SK-N-SH (cell line): Measurements from ENCODE around the gene BIRC6. TPM values are rescaled to one million over a fixed set of nuclear protein-coding genes. Genes with fewer than 3 reads are reported as not detected.
"Not testable (repeated sequence)": the region's sequence is repeated elsewhere in the genome, so short reads cannot be mapped to it uniquely, and the experiment has no call there.

ENCODE experiments used
- CTCF ChIA-PET: fragments of 300-600, 350-600 bp; formaldehyde crosslinking; extraction: SDS; loops from one replicate; lab custom pipeline; 2021; lab: Yijun Ruan, JAX
- POLR2A ChIA-PET: fragments of 350-600 bp; sonication (Branson Sonifier 250); formaldehyde crosslinking; extraction: SDS; loops from one replicate; lab custom pipeline; 2020; ENCODE audit warnings: antibody characterized with exemption, inconsistent platforms; lab: Yijun Ruan, JAX
- DNase-seq: peaks from one replicate; pipeline ENCODE4 v3.0.0; 2012
- H2AFZ ChIP-seq: fragments of 200-600 bp; sonication (generic); 2 replicates; pipeline ENCODE4 v1.8.1; 2016; ENCODE audit warnings: antibody characterized with exemption, mild to moderate bottlenecking, low read depth
- H3F3A ChIP-seq: fragments of 200-600 bp; sonication (generic); replicated peaks from 2 replicates; pipeline ENCODE3; 2016; ENCODE audit warnings: antibody characterized with exemption, mild to moderate bottlenecking; ENCODE audit not compliant: insufficient read depth
- H3K27ac ChIP-seq, 2 experiments: fragments of 200-500 bp in 1 of 2; fragments of 200-600 bp in 1 of 2; sonication (Bioruptor generic) in 1 of 2; sonication (generic), shearing (Covaris generic) in 1 of 2; 2 replicates each; pipeline versions ENCODE4 v1.5.1 to v1.6.1; 2014 to 2016; ENCODE audit warnings: low read depth in 2 of 2, inconsistent platforms in 1 of 2, low read length in 1 of 2, mild to moderate bottlenecking in 1 of 2, mixed read lengths in 1 of 2
- H3K27me3 ChIP-seq: fragments of 200-600 bp; sonication (generic), shearing (Covaris generic); 2 replicates; pipeline ENCODE4 v1.6.1; 2016; ENCODE audit warnings: mixed run types; ENCODE audit not compliant: insufficient read depth
- H3K36me3 ChIP-seq, 2 experiments: fragments of 200-500 bp in 1 of 2; fragments of 200-600 bp in 1 of 2; sonication (Bioruptor generic) in 1 of 2; sonication (generic) in 1 of 2; replicated peaks in 1 of 2; 2 replicates each; pipeline versions ENCODE3 to v1.5.1; 2014 to 2016; ENCODE audit warnings: low read length in 1 of 2, mild to moderate bottlenecking in 1 of 2; ENCODE audit not compliant: insufficient read depth in 2 of 2, control insufficient read depth in 1 of 2
- H3K4me1 ChIP-seq, 2 experiments: fragments of 200-500 bp in 1 of 2; fragments of 200-600 bp in 1 of 2; sonication (Bioruptor generic) in 1 of 2; sonication (generic), shearing (Covaris generic) in 1 of 2; 2 replicates each; pipeline versions ENCODE4 v1.5.1 to v1.6.1; 2014 to 2016; ENCODE audit warnings: low read depth in 1 of 2, low read length in 1 of 2, mixed run types in 1 of 2; ENCODE audit not compliant: insufficient read depth in 2 of 2, control insufficient read depth in 1 of 2
- H3K4me2 ChIP-seq: fragments of 200-600 bp; sonication (generic), shearing (Covaris generic); 2 replicates; pipeline ENCODE4 v1.6.1; 2017; ENCODE audit warnings: mixed run types
- H3K4me3 ChIP-seq, 2 experiments: fragments of 200-500 bp in 1 of 2; fragments of 200-600 bp in 1 of 2; sonication (Bioruptor generic) in 1 of 2; sonication (generic), shearing (Covaris generic) in 1 of 2; 2 replicates each; pipeline versions ENCODE4 v1.5.1 to v1.8.1; 2014 to 2016; ENCODE audit warnings: low read depth in 2 of 2, inconsistent platforms in 1 of 2, low read length in 1 of 2, mild to moderate bottlenecking in 1 of 2, mixed read lengths in 1 of 2, moderate library complexity in 1 of 2
- H3K79me2 ChIP-seq: fragments of 200-600 bp; sonication (generic); 2 replicates; pipeline ENCODE4 v1.8.1; 2017; ENCODE audit warnings: mild to moderate bottlenecking; ENCODE audit not compliant: insufficient read depth
- H3K9ac ChIP-seq: fragments of 200-600 bp; sonication (generic); 2 replicates; pipeline ENCODE4 v1.6.1; 2017; ENCODE audit warnings: mixed run types
- H3K9me2 ChIP-seq: fragments of 200-600 bp; sonication (generic); 2 replicates; pipeline ENCODE4 v1.6.1; 2017; ENCODE audit warnings: mixed run types
- H3K9me3 ChIP-seq: fragments of 200-600 bp; sonication (generic); 2 replicates; pipeline ENCODE4 v1.6.1; 2017; ENCODE audit warnings: mixed run types, mild to moderate bottlenecking, moderate library complexity
- H4K20me1 ChIP-seq: fragments of 200-600 bp; sonication (generic); 2 replicates; pipeline ENCODE4 v1.6.1; 2017; ENCODE audit warnings: mild to moderate bottlenecking, mixed run types; ENCODE audit not compliant: insufficient read depth
- CHD2 ChIP-seq: fragments of 150-350 bp; IDR thresholded peaks from 2 replicates; pipeline ENCODE4 v1.6.1; 2018; ENCODE audit warnings: low read length; ENCODE audit not compliant: partially characterized antibody
- ELF1 ChIP-seq: IDR thresholded peaks from 2 replicates; pipeline ENCODE4 v1.4.0; 2012
- EZH2phosphoT487 ChIP-seq: fragments of 200-600 bp; sonication (generic); IDR thresholded peaks from 2 replicates; pipeline ENCODE4 v1.6.1; 2017; ENCODE audit warnings: low read depth, mixed run types, mild to moderate bottlenecking, antibody characterized with exemption, moderate library complexity, borderline replicate concordance
- GABPA ChIP-seq: IDR thresholded peaks from 2 replicates; pipeline ENCODE4 v1.4.0; 2012; ENCODE audit warnings: low read depth, mild to moderate bottlenecking
- GATA2 ChIP-seq: sonication (generic); formaldehyde crosslinking; IDR thresholded peaks from 2 replicates; pipeline ENCODE4 v1.5.0; 2020; ENCODE audit warnings: mild to moderate bottlenecking, missing genetic modification reagents
- JUND ChIP-seq: IDR thresholded peaks from 2 replicates; pipeline ENCODE4 v1.4.0; 2012
- MAX ChIP-seq: IDR thresholded peaks from 2 replicates; pipeline ENCODE4 v1.4.0; 2012; ENCODE audit warnings: low read depth
- MEF2A ChIP-seq: IDR thresholded peaks from 2 replicates; pipeline ENCODE4 v1.4.0; 2012; ENCODE audit warnings: low read depth, borderline replicate concordance
- MXI1 ChIP-seq: IDR thresholded peaks from 2 replicates; pipeline ENCODE4 v1.6.1; 2012; ENCODE audit warnings: mild to moderate bottlenecking, low read depth, low read length, improper control_type of control experiment
- POLR2AphosphoS5 ChIP-seq: IDR thresholded peaks from 2 replicates; pipeline ENCODE4 v1.6.1; 2012; ENCODE audit warnings: low read depth, low read length
- RXRA ChIP-seq: IDR thresholded peaks from 2 replicates; pipeline ENCODE4 v1.4.0; 2012; ENCODE audit warnings: low read depth, mild to moderate bottlenecking, borderline replicate concordance
- SMC3 ChIP-seq: IDR thresholded peaks from 2 replicates; pipeline ENCODE4 v1.6.1; 2012; ENCODE audit warnings: low read depth, low read length, improper control_type of control experiment
- TCF12 ChIP-seq: IDR thresholded peaks from 2 replicates; pipeline ENCODE4 v1.4.0; 2012
- TEAD4 ChIP-seq: IDR thresholded peaks from 2 replicates; pipeline ENCODE4 v1.4.0; 2012; ENCODE audit warnings: mild to moderate bottlenecking, borderline replicate concordance; ENCODE audit not compliant: insufficient read depth
- YY1 ChIP-seq: IDR thresholded peaks from 2 replicates; pipeline ENCODE4 v1.4.0; 2012; ENCODE audit warnings: low read depth, mild to moderate bottlenecking
- WGBS: methylation state at CpG from one replicate; pipeline ENCODE4 v1.1.6; 2017; ENCODE audit warnings: low lambda C conversion rate; 5-methylcytosine and 5-hydroxymethylcytosine counted together
- polyA plus RNA-seq, 3 experiments: library from polyadenylated mRNA; depleted of rRNA; stranded (reverse); fragments of >200 nt; gene quantifications; 2 replicates each; pipeline ENCODE4 v1.2.3, GENCODE V29; 2012
- TF ChIP-seq, protein P1 (sequence below): IDR thresholded peaks from 2 replicates; pipeline ENCODE4; 2012

Gene BIRC6
- polyA plus RNA-seq, 1 of the 3 experiments (the other 2 are of a cell fraction): 28.9 TPM

DNA sequence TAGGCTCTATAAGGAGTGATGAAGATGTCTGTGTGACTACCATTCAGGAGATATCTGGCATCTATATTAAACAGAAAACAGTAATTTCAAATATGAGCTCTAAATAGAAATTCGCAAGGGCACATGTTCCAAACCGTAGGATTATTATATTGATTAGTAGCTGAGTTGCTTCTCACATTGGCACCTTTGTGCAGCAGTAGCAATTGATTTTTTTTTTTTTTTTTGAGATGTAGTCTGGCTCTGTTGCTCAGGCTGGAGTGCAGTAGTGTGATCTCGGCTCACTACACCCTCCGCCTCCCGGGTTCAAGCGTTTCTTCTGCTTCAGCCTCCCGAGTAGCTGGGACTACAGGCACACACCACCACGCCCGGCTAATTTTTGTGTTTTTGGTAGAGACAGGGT is 12.4 kb downstream of the BIRC6 start:
- peaks cover 20% of the 10 kb centered on the region for H3F3A ChIP-seq
- TF ChIP-seq TCF12: no peak
- no peak for TF ChIP-seq EZH2phosphoT487
- TF ChIP-seq SMC3: no peak
- no peak for TF ChIP-seq CHD2
- TF ChIP-seq MXI1: no peak
- TF ChIP-seq GATA2 (CRISPR knock-in tag): no peak
- TF ChIP-seq GABPA: no peak
- TF ChIP-seq YY1: no peak
- TF ChIP-seq POLR2AphosphoS5: no peak
- no peak for TF ChIP-seq MEF2A
- no peak for TF ChIP-seq TEAD4
- TF ChIP-seq, protein P1, sequence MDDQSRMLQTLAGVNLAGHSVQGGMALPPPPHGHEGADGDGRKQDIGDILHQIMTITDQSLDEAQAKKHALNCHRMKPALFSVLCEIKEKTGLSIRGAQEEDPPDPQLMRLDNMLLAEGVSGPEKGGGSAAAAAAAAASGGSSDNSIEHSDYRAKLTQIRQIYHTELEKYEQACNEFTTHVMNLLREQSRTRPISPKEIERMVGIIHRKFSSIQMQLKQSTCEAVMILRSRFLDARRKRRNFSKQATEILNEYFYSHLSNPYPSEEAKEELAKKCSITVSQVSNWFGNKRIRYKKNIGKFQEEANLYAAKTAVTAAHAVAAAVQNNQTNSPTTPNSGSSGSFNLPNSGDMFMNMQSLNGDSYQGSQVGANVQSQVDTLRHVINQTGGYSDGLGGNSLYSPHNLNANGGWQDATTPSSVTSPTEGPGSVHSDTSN: no peak
- no peak for TF ChIP-seq RXRA
- TF ChIP-seq JUND: no peak
- TF ChIP-seq MAX: no peak
- no peak for TF ChIP-seq ELF1
- no peak overlapping the region for H3K4me2 ChIP-seq
- no peaks in the 10 kb centered on the region for H3K27me3 ChIP-seq
- H3K9me2 ChIP-seq: no peaks in the 10 kb centered on the region
- no peak overlapping the region for H3K27ac ChIP-seq
- peaks cover 0 to 2% of the 10 kb centered on the region in 2 experiments; a peak in 1 of 4 replicates for H3K4me1 ChIP-seq
- ChIA-PET CTCF (interaction anchor here (1.0 kb wide), 1 partner anchor 11 kb away, joined by 3 read pairs; no protein-coding TSS in a partner anchor), POLR2A (interaction anchor here (0.6 kb wide), 1 partner anchor 162 kb away, joined by 3 read pairs; no protein-coding TSS in a partner anchor)
- H3K79me2 ChIP-seq: peaks cover 99% of the 10 kb centered on the region
- H2AFZ ChIP-seq: no peak overlapping the region
- no peak overlapping the region for H3K9ac ChIP-seq
- H3K4me3 ChIP-seq: no peak overlapping the region
- no peak for DNase-seq
- peaks cover 95% of the 10 kb centered on the region for H4K20me1 ChIP-seq
- WGBS: 95% methylated on average over 9 of the region's 9 CpGs
- H3K36me3 ChIP-seq: peaks cover 0 to 13% of the 10 kb centered on the region in 2 experiments
- H3K9me3 ChIP-seq: no peaks in the 10 kb centered on the region

- H3K4me3 ChIP-seq, H3K27me3 ChIP-seq, H3K9ac ChIP-seq, H3K9me2 ChIP-seq, H3K4me2 ChIP-seq, DNase-seq, H3K4me1 ChIP-seq, H2AFZ ChIP-seq, H3K9me3 ChIP-seq, CTCF ChIA-PET, H3K27ac ChIP-seq, POLR2A ChIA-PET: not testable (repeated sequence)
- WGBS: 97% methylated on average over 5 of the region's 5 CpGs
- Histone ChIP-seq H3K79me2 (peaks cover 99% of the 10 kb centered on the region), H4K20me1 (peaks cover 93% of the 10 kb centered on the region), H3K36me3 (peaks cover 0 to 13% of the 10 kb centered on the region in 2 experiments), H3F3A (peaks cover 20% of the 10 kb centered on the region)
Observed at GRCh38 chr2:32370942-32371341, 14.1 kb downstream of the BIRC6 start.
